Tibial nerve (tissue), 4 donors: Measurements from ENCODE around the gene TREML2. TPM values are rescaled to one million over a fixed set of nuclear protein-coding genes. Genes with fewer than 3 reads are reported as not detected.

Source experiments
- DNase-seq, 2 donors: peaks; one replicate each; pipeline ENCODE4 v3.0.0-alpha.2; 2019; ENCODE audit warnings: low spot score in 2 of 2
- H3K27ac ChIP-seq, 4 donors: fragments of 200-600 bp; sonication (generic) in 3 of 4; one replicate each; pipeline ENCODE4 v1.5.1; 2017 to 2019; ENCODE audit warnings: mild to moderate bottlenecking in 1 of 4
- H3K27me3 ChIP-seq, 2 donors: fragments of 200-600 bp; sonication (generic) in 1 of 2; one replicate each; pipeline versions ENCODE4 v1.5.1 to v1.6.0; 2017 to 2019
- H3K36me3 ChIP-seq, 3 donors: fragments of 200-600 bp; sonication (generic); one replicate each; pipeline ENCODE4 v1.5.1; 2018 to 2019
- H3K4me1 ChIP-seq, 4 donors: fragments of 200-600 bp; sonication (generic) in 3 of 4; one replicate each; pipeline ENCODE4 v1.5.1; 2017 to 2019
- H3K4me3 ChIP-seq, 4 donors: fragments of 200-600 bp; sonication (generic) in 3 of 4; one replicate each; pipeline ENCODE4 v1.5.1; 2017 to 2019; ENCODE audit warnings: mild to moderate bottlenecking in 1 of 4, moderate library complexity in 1 of 4
- H3K9me3 ChIP-seq, 4 donors: fragments of 200-600 bp; sonication (generic) in 3 of 4; one replicate each; pipeline ENCODE4 v1.5.1; 2017 to 2019
- EP300 ChIP-seq, 2 donors: sonication (generic); formaldehyde crosslinking; IDR thresholded peaks; one replicate each; pipeline ENCODE4 v1.6.1; 2017; ENCODE audit warnings: antibody characterized with exemption in 2 of 2, mild to moderate bottlenecking in 1 of 2
- POLR2A ChIP-seq, 2 donors: fragments of 450-650 bp; IDR thresholded peaks; one replicate each; pipeline ENCODE4 v1.6.1; 2017; ENCODE audit warnings: antibody characterized with exemption in 2 of 2, mild to moderate bottlenecking in 2 of 2, moderate library complexity in 2 of 2
- WGBS, 2 donors: methylation state at CpG; one replicate each; pipeline ENCODE4 v1.1.5; 2018; 5-methylcytosine and 5-hydroxymethylcytosine counted together
- total RNA-seq, 4 donors: library from RNA; depleted of rRNA; stranded (reverse); fragments of >200 nt; gene quantifications; one replicate each; pipeline ENCODE4 v1.1.0, GENCODE V29; 2016
- TF ChIP-seq, protein P1 (sequence below), 5 experiments: fragments of 200-600 bp in 3 of 5; fragments of 450-650 bp in 2 of 5; sonication (generic) in 3 of 5; IDR thresholded peaks; one replicate each; pipeline ENCODE4 v1.5.1; 2016 to 2019; ENCODE audit warnings: antibody characterized with exemption in 5 of 5, mild to moderate bottlenecking in 3 of 5, moderate library complexity in 2 of 5

The TREML2 gene
- total RNA-seq, 4 donors from 2014 or later, result not detected

GRCh38 chr6:41229721-41230120, 28.8 kb upstream of the TREML2 start:
- Histone ChIP-seq H3K9me3 (no peaks in the 10 kb centered on the region), H3K36me3 (no peaks in the 10 kb centered on the region), H3K4me1 (no peaks in the 10 kb centered on the region), H3K27me3 (no peaks in the 10 kb centered on the region), H3K27ac (no peak overlapping the region), H3K4me3 (no peak overlapping the region)
- no peak for DNase-seq
- 85 to 100% methylated on average over 4 of the region's 4 CpGs for WGBS, 2 donors
- TF ChIP-seq EP300 (IDR thresholded peaks at IDR 0.05), result no peak
- no peak for TF ChIP-seq POLR2A (IDR thresholded peaks at IDR 0.05)
- TF ChIP-seq, protein P1, sequence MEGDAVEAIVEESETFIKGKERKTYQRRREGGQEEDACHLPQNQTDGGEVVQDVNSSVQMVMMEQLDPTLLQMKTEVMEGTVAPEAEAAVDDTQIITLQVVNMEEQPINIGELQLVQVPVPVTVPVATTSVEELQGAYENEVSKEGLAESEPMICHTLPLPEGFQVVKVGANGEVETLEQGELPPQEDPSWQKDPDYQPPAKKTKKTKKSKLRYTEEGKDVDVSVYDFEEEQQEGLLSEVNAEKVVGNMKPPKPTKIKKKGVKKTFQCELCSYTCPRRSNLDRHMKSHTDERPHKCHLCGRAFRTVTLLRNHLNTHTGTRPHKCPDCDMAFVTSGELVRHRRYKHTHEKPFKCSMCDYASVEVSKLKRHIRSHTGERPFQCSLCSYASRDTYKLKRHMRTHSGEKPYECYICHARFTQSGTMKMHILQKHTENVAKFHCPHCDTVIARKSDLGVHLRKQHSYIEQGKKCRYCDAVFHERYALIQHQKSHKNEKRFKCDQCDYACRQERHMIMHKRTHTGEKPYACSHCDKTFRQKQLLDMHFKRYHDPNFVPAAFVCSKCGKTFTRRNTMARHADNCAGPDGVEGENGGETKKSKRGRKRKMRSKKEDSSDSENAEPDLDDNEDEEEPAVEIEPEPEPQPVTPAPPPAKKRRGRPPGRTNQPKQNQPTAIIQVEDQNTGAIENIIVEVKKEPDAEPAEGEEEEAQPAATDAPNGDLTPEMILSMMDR (IDR thresholded peaks at IDR 0.05), result no peak

DNA sequence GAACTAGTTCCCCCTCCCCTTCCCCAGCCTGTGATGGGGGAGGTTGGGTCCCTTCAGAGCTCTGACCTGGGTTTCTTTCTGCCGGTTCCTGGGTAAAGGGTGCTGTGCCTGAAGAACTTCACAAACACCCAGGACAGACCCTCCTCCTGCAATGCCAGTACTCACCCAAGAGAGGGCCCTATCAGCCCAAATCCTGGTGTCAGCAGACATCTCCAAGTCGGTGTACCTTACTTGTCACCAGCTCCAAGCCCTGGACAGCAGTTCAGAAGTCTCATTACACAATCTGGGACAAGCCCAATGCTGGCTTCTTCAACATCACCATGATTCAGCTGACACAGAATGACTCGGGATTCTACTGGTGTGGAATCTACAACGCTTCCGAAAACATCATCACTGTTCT, 27.7 kb upstream of the TREML2 start:
- TF ChIP-seq EP300 (IDR thresholded peaks at IDR 0.05) (no peak), POLR2A (IDR thresholded peaks at IDR 0.05) (no peak)
- TF ChIP-seq, protein P1 (IDR thresholded peaks at IDR 0.05), result no peak
- Histone ChIP-seq H3K27ac (no peak overlapping the region), H3K27me3 (no peaks in the 10 kb centered on the region), H3K4me3 (no peak overlapping the region), H3K4me1 (no peaks in the 10 kb centered on the region), H3K36me3 (no peaks in the 10 kb centered on the region), H3K9me3 (no peaks in the 10 kb centered on the region)
- 47 to 52% methylated on average over 5 of the region's 5 CpGs for WGBS, 2 donors
- no peak for DNase-seq

DNA sequence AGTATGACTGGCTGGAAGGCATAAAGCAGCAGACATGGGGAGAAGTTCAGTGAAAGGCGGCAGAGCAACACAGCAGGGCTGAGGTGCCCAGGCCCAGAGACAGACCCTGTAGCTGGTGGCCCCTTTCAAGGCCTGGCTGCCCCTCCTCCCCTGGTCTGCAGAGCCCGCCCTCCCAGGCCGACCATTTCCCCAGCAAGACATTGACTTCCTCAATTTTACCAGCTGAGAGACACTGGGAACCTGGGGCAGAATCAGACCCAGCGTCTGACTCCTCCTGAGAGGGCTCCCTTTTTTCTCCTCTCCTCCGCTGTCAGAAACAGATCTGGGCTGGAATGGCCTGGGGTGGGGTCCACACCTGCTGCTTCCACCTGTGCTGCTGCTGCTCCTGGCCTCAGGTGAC, 27.1 kb upstream of the TREML2 start, which contains the start of gene TREML4:
Gene TREML4 (plus strand): TSS at position 254 of the 400 bp plus-strand sequence. CDS start 79 bp downstream, at position 333.
- TF ChIP-seq EP300 (IDR thresholded peaks at IDR 0.05) (no peak), POLR2A (IDR thresholded peaks at IDR 0.05) (no peak)
- TF ChIP-seq, protein P1 (IDR thresholded peaks at IDR 0.05), result no peak

GRCh38 chr6:41226752-41227151, 25.8 kb upstream of the TREML2 start:
- Histone ChIP-seq H3K27me3 (no peaks in the 10 kb centered on the region), H3K9me3 (no peaks in the 10 kb centered on the region), H3K4me1 (no peaks in the 10 kb centered on the region), H3K36me3 (no peaks in the 10 kb centered on the region), H3K4me3 (no peak overlapping the region), H3K27ac (no peak overlapping the region)
- DNase-seq, result no peak
- TF ChIP-seq EP300 (IDR thresholded peaks at IDR 0.05) (no peak), POLR2A (IDR thresholded peaks at IDR 0.05) (no peak)
- TF ChIP-seq, protein P1 (IDR thresholded peaks at IDR 0.05), result no peak
- WGBS, 2 donors, result 44 to 55% methylated on average over 3 of the region's 3 CpGs

More for the DNA sequence above, 27.1 kb upstream of the TREML2 start, which contains the start of gene TREML4:
- Histone ChIP-seq H3K9me3 (no peaks in the 10 kb centered on the region), H3K27me3 (no peaks in the 10 kb centered on the region), H3K4me3 (no peak within 1 kb of the TSS), H3K27ac (no peak within 1 kb of the TSS), H3K36me3 (no peaks in the 10 kb centered on the region), H3K4me1 (no peaks in the 10 kb centered on the region)
- 56 to 58% methylated on average over 5 of the region's 5 CpGs for WGBS, 2 donors
- no peak for DNase-seq

DNA sequence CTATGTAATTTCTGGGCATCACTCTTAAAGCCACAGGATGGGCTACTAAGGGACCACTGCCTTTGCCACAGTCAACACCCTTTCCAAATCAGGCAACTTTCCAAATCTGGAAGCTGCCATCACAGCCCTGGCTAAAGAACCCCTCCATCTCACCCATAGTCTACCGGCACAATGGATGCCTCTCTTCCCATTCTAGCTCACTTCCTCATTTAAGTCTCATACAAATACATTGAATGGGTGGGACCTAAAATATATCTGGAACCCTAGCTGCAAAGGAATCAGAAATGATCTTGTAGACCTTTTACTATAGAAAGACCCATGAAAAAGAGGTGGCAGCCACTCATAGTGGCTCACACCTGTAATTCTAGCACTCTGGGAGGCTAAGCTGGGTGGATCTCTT, 23.9 kb upstream of the TREML2 start:
- H3K4me1 ChIP-seq, result no peaks in the 10 kb centered on the region
- no peak overlapping the region for H3K27ac ChIP-seq
- DNase-seq, result no peak
- H3K36me3 ChIP-seq, result no peaks in the 10 kb centered on the region
- TF ChIP-seq, protein P1 (IDR thresholded peaks at IDR 0.05), result no peak
- no peak for TF ChIP-seq POLR2A (IDR thresholded peaks at IDR 0.05)
- no peak for TF ChIP-seq EP300 (IDR thresholded peaks at IDR 0.05)
- H3K27me3 ChIP-seq, result no peaks in the 10 kb centered on the region
- H3K9me3 ChIP-seq, result peaks cover 0 to 15% (median under 1%) of the 10 kb centered on the region in 4 donors
- no peak overlapping the region for H3K4me3 ChIP-seq
- WGBS, 2 donors, result 68 to 91% methylated on average over 1 of the region's 1 CpG
